GM18951 (cell line): ENCODE results near the gene SGSM1.

Experiments
- POLR2A ChIP-seq: IDR thresholded peaks from 4 replicates; pipeline ENCODE4 v1.6.1; 2011; ENCODE audit warnings: mild to moderate bottlenecking; ENCODE audit not compliant: insufficient read length, insufficient read depth; ENCODE audit errors: extremely low read depth
- in situ Hi-C: fragments of 300-500 bp; cut with MboI; formaldehyde crosslinking; loops from one replicate; pipeline ENCODE4 v1.12.0; 2022; ENCODE audit warnings: low sequenced_read_pairs, mixed read lengths, inconsistent platforms; ENCODE audit not compliant: unreplicated experiment

The SGSM1 gene

GRCh38 chr22:24776525-24776924 is 29.5 kb upstream of the SGSM1 start:
- in situ Hi-C loops: loop anchor here (10.0 kb wide), 1 partner anchor 78 kb away; no protein-coding TSS in a partner anchor
- TF ChIP-seq POLR2A: no peak

GRCh38 chr22:24789516-24789915 is 16.5 kb upstream of the SGSM1 start:
- in situ Hi-C loops: no loop called here
- TF ChIP-seq POLR2A: no peak

- in situ Hi-C loops: no loop called here
- no peak for TF ChIP-seq POLR2A
Observed at GRCh38 chr22:24791362-24791761, 14.6 kb upstream of the SGSM1 start.

GRCh38 chr22:24796056-24796455 is 10.0 kb upstream of the SGSM1 start:
- TF ChIP-seq POLR2A: no peak
- in situ Hi-C loops: no loop called here

GRCh38 chr22:24796860-24797259 is 9.2 kb upstream of the SGSM1 start:
- in situ Hi-C loops: no loop called here
- TF ChIP-seq POLR2A: no peak

- TF ChIP-seq POLR2A: no peak
- in situ Hi-C loops: no loop called here
Observed at GRCh38 chr22:24801901-24802465, 4.0 kb upstream of the SGSM1 start.

- in situ Hi-C loops: no loop called here
- no peak for TF ChIP-seq POLR2A
Observed at GRCh38 chr22:24803064-24803542, 2.9 kb upstream of the SGSM1 start.

GRCh38 chr22:24806663-24807001 is 621 bp downstream of the SGSM1 start:
- in situ Hi-C loops: no loop called here
- no peak for TF ChIP-seq POLR2A

- no peak for TF ChIP-seq POLR2A
- in situ Hi-C loops: no loop called here
Observed at GRCh38 chr22:24807284-24807950, 1.4 kb downstream of the SGSM1 start.

GRCh38 chr22:24809331-24809730 is 3.3 kb downstream of the SGSM1 start:
- TF ChIP-seq POLR2A: no peak
- in situ Hi-C loops: no loop called here

GRCh38 chr22:24810043-24810749 is 4.2 kb downstream of the SGSM1 start:
- no peak for TF ChIP-seq POLR2A
- in situ Hi-C loops: no loop called here

- TF ChIP-seq POLR2A: no peak
- in situ Hi-C loops: no loop called here
Observed at GRCh38 chr22:24812950-24813775, 7.2 kb downstream of the SGSM1 start.
